NCI-H187 (cell line): ENCODE measurements around the gene C19orf33.
"Not testable (repeated sequence)": the region's sequence is repeated elsewhere in the genome, so short reads cannot be mapped to it uniquely, and the experiment has no call there.

Experiments
- DNase-seq, 2 experiments: peaks; one replicate each; lab custom pipeline; 2025; lab: John Stamatoyannopoulos, UW

Gene C19orf33

DNA sequence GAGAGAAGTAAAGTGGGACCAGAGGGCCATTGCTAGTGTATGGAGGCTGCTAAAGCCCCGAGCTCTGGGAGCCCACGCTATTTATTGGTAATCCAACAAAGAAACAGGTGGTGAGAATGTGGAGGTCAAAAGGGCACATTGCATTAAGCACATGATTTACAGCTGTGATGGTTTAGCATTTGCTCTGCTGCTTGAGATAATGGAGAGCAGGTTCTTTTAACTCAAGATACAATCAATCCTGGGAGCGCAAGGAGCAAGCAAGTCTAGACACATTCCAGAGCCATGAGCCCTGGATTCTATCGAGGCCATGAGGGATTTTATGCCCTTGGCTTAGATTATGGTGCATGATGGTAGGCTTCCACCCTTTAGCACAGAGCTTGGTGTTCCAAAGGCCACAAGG lies 35.0 kb downstream of the C19orf33 start:
- not testable (repeated sequence) for DNase-seq

DNA sequence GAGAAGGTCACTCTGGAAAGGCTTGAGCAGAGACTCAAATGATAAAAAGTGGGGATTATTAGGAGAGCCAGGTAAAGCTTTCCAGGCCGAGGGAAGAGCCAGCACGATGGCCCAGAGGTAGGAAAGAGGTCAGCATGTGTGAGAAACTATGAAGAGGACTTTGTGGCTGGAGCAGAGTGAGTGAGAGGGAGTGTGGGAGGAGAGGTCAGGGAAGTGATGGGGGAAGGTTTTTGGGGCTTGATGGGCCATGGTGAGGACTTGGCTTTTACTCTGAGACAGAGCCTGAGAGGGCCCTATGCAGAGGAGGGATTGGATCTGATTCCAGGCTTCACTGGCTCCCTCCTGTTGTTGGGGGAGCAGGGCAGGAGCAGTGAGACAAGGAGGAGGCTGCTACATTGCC lies 36.9 kb downstream of the C19orf33 start:
- DNase-seq, result no peak

DNA sequence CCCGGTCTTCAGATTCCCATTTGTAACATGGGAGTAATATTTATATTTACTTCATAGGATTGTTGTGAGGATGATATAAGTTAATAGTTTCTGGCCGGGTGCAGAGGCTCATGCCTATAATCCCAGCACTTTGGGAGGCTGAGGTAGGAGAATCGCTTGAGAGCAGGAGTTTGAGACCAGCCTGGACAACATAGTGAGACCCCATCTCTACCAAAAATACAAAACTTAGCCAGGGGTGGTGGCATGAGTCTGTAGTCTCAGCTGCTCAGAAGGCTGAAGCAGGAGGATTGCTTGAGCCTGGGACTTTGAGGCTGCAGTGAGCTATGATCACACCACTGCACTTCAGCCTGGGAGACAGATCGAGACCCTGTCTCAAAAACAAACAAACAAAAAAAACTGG lies 42.8 kb downstream of the C19orf33 start:
- DNase-seq, result no peak

DNA sequence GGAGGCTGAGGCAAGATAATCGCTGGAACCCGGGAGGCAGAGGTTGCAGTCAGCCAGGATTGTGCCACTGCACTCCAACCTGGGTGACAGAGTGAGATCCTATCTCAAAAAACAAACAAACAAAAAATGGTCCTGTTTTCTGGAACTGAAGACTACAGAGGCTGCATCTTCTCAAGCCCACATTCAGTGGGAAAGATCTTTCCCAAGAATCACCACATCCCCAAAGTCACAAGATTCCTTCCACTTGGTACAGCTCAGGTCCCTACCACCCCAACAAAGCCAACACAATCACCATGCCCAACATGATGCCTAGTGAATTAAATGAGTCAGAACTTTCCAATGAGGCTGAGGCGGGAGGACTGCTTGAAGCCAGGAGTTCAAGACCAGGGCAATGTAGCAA lies 46.8 kb downstream of the C19orf33 start:
- DNase-seq, result no peak

DNA sequence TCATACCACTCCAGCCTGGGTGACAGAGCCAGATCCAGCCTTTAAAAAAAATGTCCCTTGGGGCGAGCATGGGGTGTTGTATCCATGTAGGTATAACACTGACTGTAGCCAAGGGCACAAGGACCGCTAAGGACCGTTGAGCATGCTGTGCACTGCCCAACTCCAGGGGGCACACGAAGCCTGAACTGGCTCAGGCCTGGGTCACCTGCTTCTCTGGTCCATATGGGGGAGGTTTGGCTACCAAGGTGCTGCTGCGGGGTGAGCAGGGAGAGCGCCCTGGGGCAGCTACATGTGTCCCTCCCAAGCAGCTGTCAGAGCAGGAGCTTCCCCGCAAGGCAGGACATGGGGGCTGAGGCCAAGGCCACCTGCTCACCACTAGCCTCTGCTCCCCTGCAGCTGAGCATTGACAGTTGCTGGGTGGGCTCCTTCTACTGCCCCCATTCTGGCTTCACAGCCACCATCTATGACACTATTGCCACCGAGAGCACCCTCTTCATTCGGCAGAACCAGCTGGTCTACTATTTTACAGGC lies 47.9 kb downstream of the C19orf33 start:
- no peak for DNase-seq

DNA sequence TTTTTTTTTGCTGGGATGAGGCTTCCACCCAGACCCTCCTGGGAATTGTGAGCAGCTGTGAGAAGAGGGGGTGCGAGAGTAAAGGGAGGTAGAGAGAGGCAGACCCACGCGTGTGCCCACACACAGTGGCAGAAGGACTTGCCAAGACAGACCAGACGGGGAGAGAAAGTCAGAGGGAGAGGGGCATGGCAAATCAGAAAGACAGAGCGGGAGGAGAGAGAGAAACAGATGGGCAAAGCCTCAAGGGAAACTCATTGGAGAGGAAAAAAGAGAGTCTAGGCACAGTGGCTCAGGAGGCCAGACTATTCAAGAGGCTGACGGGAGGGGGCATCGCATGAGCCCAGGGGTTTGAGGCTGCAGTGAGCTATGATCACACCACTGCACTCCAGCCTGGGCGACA lies 48.6 kb downstream of the C19orf33 start:
- no peak for DNase-seq
